Progenitor cell of endocrine pancreas (in vitro differentiated cells): ENCODE data around the gene TXNRD2. TPM values are rescaled to one million over a fixed set of nuclear protein-coding genes. Genes with fewer than 3 reads are reported as not detected.
"Not testable (repeated sequence)": the region's sequence is repeated elsewhere in the genome, so short reads cannot be mapped to it uniquely, and the experiment has no call there.

Experiments
- DNase-seq: peaks from one replicate; pipeline ENCODE4 v3.0.0; 2021; ENCODE audit warnings: low spot score; ENCODE audit not compliant: unreplicated experiment
- H3K27ac Mint-ChIP-seq: 2 replicates; pipeline ENCODE4 v1.8.0; 2021; ENCODE audit warnings: mild to moderate bottlenecking, moderate library complexity, mixed read lengths
- H3K27me3 Mint-ChIP-seq: 2 replicates; pipeline ENCODE4 v1.8.0; 2021; ENCODE audit warnings: mixed read lengths
- H3K36me3 Mint-ChIP-seq: 2 replicates; pipeline ENCODE4 v1.8.0; 2022; ENCODE audit warnings: mixed read lengths; ENCODE audit not compliant: insufficient read depth
- H3K4me1 Mint-ChIP-seq: 2 replicates; pipeline ENCODE4 v1.8.0; 2021; ENCODE audit warnings: low read depth, mixed read lengths
- H3K4me3 Mint-ChIP-seq: 2 replicates; pipeline ENCODE4 v1.8.0; 2021; ENCODE audit warnings: low read depth, mild to moderate bottlenecking, moderate library complexity, mixed read lengths
- H3K9me3 Mint-ChIP-seq: 2 replicates; pipeline ENCODE4 v1.8.0; 2021; ENCODE audit warnings: low read depth, mixed read lengths
- total RNA-seq: library from RNA; stranded (reverse); gene quantifications from 2 replicates; pipeline ENCODE4 v1.2.1, GENCODE V29; 2021
- TF ChIP-seq, protein P1 (sequence below): fragments of 200-600 bp; sonication (generic); IDR thresholded peaks from one replicate; pipeline ENCODE4 v1.5.0; 2021; ENCODE audit warnings: antibody characterized with exemption, mild to moderate bottlenecking; ENCODE audit not compliant: unreplicated experiment

TXNRD2 gene
- total RNA-seq, 1 donor from 2014 or later, result 14.0 TPM

DNA sequence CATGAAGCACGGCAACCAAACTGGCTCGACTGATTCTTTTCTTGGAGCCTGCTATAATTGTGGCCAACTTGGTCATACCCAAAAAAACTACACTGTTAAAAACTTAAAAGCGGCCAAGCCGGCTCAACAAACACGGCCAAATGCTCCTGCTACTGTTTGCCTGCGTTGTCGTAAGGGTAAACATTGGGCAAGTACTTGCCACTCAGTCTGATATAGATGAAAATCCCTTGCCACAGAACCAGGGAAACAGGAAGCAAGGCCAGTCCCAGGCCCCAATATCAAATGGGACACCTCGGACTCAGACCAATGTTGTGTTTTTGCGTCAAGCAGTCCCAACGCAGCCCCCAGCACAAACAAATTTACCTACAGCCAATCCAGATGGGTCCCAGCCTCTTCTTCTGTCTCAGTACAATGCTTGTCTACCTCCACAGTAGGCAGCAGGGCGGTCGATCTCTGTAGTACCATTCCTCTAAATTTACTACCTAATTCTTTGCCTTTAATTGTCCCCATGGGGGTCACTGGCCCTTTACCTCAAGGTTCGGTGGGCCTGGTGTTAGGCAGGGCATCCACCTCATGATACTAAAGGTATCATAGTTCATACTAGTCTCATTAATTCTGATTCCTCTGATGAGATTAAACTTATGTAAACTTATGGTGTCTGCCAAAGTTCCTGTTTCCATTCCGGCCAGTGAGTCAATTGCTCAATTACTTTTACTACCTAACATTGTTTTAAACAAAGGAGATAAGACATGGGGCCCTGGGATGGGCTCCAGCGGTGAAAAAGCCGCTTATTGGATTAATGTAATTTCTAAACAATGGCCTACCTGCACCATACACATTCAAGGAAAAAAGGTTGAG, 3.8 kb downstream of the TXNRD2 start:
- Mint-ChIP-seq H3K27ac (no peak overlapping the region), H3K27me3 (no peaks in the 10 kb centered on the region), H3K36me3 (peaks cover 22% of the 10 kb centered on the region), H3K4me3 (no peak overlapping the region), H3K9me3 (peaks cover 18% of the 10 kb centered on the region), H3K4me1 (peaks cover 13% of the 10 kb centered on the region)
- no peak for DNase-seq
- TF ChIP-seq, protein P1, sequence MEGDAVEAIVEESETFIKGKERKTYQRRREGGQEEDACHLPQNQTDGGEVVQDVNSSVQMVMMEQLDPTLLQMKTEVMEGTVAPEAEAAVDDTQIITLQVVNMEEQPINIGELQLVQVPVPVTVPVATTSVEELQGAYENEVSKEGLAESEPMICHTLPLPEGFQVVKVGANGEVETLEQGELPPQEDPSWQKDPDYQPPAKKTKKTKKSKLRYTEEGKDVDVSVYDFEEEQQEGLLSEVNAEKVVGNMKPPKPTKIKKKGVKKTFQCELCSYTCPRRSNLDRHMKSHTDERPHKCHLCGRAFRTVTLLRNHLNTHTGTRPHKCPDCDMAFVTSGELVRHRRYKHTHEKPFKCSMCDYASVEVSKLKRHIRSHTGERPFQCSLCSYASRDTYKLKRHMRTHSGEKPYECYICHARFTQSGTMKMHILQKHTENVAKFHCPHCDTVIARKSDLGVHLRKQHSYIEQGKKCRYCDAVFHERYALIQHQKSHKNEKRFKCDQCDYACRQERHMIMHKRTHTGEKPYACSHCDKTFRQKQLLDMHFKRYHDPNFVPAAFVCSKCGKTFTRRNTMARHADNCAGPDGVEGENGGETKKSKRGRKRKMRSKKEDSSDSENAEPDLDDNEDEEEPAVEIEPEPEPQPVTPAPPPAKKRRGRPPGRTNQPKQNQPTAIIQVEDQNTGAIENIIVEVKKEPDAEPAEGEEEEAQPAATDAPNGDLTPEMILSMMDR, result no peak

DNA sequence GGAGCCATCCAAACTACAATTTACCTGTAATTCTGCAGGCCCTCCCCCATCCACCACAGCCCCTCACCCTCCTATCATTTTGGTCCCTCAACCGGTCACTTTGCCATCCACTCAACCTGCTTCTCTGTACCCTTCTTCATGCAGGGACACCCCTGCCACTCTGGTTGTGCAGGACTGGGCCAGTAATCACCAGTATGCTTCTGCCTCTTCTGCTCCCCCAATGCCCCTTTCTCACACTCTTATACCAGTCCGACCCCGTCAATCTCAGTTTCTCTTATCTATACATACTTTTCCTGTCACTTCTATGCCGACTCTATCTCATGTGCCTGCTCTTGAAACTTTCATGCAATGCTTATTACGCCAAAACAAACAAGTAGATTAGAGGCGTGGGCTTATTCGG, 5.1 kb downstream of the TXNRD2 start:
- Mint-ChIP-seq H3K27ac (no peak overlapping the region), H3K27me3 (no peaks in the 10 kb centered on the region), H3K36me3 (peaks cover 22% of the 10 kb centered on the region), H3K4me3 (no peak overlapping the region), H3K4me1 (peaks cover 6% of the 10 kb centered on the region), H3K9me3 (peaks cover 18% of the 10 kb centered on the region)
- TF ChIP-seq, protein P1, result no peak
- DNase-seq, result no peak

DNA sequence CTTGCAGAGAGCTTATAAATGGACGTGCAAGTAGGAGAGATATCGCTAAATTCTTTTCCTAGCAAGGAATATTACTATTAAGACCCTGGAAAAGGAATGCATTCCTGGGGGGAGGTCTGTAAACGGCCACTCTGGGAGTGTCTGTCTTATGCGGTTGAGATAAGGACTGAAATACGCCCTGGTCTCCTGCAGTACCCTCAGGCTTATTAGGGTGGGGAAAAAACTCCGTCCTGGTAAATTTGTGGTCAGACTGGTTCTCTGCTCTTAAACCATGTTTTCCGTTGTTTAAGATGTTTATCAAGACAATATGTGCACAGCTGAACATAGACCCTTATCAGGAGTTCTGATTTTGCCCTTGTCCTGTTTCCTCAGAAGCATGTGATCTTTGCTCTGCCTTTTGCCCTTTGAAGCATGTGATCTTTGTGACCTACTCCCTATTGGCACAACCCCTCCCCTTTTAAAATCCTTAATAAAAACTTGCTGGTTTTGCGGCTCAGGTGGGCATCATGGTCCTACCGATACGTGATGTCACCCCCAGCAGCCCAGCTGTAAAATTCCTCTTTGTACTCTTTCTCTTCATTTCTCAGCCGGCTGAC, 6.4 kb downstream of the TXNRD2 start:
- not testable (repeated sequence) for H3K4me1 Mint-ChIP-seq, DNase-seq, H3K27me3 Mint-ChIP-seq, H3K27ac Mint-ChIP-seq, H3K4me3 Mint-ChIP-seq
- H3K36me3 Mint-ChIP-seq, result peaks cover 22% of the 10 kb centered on the region
- H3K9me3 Mint-ChIP-seq, result peaks cover 18% of the 10 kb centered on the region

DNA sequence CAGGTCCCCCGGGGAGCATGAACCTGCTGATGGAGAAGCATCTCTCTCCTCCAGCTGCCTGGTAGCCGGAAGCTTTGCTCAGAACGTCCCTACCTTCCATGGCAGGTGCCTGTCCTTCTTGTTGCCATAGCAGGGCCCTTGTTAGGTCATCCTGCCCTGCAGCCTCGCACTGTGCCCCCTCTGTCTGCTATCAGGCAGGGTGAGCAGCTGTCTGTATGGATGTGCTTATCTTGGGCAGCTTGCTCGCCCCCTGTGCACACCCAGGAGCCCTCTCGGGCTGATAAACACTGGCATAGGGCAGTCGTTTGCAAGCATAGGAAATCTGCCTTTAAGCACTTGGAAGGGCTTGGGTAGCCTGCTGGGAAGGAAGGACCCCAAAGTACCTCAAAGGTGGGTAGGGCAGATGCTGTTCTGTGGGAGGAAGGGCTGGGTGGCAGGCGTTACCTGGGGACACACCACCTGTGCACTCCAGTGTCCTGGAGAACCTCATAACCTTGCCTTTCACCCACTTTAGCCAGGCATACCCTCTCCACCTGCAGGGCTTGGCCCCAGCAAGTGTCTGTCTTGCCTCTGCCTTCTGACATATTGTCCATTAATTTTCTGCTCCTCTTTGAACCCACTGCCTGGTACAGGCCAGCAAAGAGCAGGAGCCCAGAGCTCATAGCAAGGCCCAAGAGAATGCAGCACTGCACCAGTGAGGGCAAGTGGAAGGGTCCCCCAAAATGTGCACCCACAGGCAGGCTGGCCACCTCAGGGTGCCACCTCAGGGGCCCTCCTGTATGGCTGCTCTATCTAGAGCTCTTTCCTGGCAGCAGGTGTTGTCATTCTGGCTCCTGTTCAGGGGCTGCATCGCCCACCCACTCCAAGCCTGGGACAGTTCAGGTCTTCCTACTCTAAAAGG, 8.0 kb downstream of the TXNRD2 start:
- H3K4me3 Mint-ChIP-seq, result no peak overlapping the region
- no peak overlapping the region for H3K27ac Mint-ChIP-seq
- no peaks in the 10 kb centered on the region for H3K27me3 Mint-ChIP-seq
- TF ChIP-seq, protein P1, result no peak
- H3K36me3 Mint-ChIP-seq, result peaks cover 22% of the 10 kb centered on the region
- H3K9me3 Mint-ChIP-seq, result peaks cover 18% of the 10 kb centered on the region
- H3K4me1 Mint-ChIP-seq, result peaks cover 5% of the 10 kb centered on the region
- DNase-seq, result no peak

DNA sequence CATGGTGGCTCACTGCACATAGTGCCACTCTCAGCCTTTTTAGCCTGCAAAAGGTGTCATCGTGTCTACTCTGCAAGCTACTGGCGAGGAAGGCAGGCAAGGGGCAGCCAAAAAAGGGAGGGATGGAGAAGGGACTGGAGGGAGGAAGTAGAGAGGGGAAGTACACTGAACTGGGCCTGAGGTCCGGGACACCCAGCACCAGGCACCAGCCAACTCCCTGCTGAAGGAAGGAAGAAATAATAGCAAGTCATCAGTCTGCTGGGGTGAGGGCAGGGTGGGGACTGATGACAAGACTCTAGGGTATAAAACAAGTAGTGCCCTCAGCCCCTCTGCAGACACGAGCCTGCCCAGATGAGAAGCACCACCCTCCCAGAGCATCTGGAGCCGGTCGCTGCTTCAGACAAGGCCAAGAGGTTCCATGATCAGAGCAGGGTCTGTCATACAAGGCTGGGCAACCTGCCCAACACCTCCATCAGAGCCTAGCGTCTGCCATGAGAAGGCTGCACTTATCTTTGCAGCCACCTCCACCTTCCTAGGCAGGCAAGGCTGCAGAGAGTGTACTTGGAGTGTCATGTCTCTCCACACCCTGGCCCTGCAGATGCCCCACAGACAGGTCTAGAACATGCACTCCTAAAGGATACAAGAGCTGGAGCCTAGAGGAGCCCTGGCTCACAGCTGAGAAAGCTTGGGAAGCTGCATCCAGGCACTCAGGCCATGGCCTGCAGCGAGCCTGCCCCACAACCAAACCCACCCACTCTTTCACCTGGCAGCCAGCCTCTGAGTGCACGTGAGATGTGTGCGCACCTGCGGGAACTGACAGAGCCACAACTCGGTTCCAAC, 9.0 kb downstream of the TXNRD2 start:
- Mint-ChIP-seq H3K9me3 (peaks cover 18% of the 10 kb centered on the region), H3K36me3 (peaks cover 19% of the 10 kb centered on the region), H3K4me3 (no peak overlapping the region), H3K4me1 (no peaks in the 10 kb centered on the region), H3K27ac (no peak overlapping the region), H3K27me3 (no peaks in the 10 kb centered on the region)
- TF ChIP-seq, protein P1, result no peak
- no peak for DNase-seq
